Measurements from ENCODE around the gene DAND5.

Gene DAND5

GRCh38 chr19:12987190-12987589 lies 17.8 kb downstream of the DAND5 start:
- no peak for DNase-seq (ENCODE audit: low read depth)
- TF ChIP-seq CTCF (IDR thresholded peaks at IDR 0.05; ENCODE audit: insufficient read depth, low read depth, low read length, missing control alignments): no peak
- H3K4me3 ChIP-seq (ENCODE audit: low read depth, low read length): no peak overlapping the region

GRCh38 chr19:12987781-12988180 lies 18.4 kb downstream of the DAND5 start:
- H3K4me3 ChIP-seq (ENCODE audit: low read depth, low read length): no peak overlapping the region
- no peak for TF ChIP-seq CTCF (IDR thresholded peaks at IDR 0.05; ENCODE audit: insufficient read depth, low read depth, low read length, missing control alignments)
- no peak for DNase-seq (ENCODE audit: low read depth)

- DNase-seq (ENCODE audit: low read depth): no peak
- TF ChIP-seq CTCF (IDR thresholded peaks at IDR 0.05; ENCODE audit: insufficient read depth, low read depth, low read length, missing control alignments): no peak
Measured at GRCh38 chr19:12990431-12990830, 21.1 kb downstream of the DAND5 start.

GRCh38 chr19:12990853-12991252 lies 21.5 kb downstream of the DAND5 start:
- TF ChIP-seq CTCF (IDR thresholded peaks at IDR 0.05; ENCODE audit: insufficient read depth, low read depth, low read length, missing control alignments): no peak
- H3K4me3 ChIP-seq (ENCODE audit: low read depth, low read length): no peak overlapping the region
- DNase-seq (ENCODE audit: low read depth): no peak

More at GRCh38 chr19:12990431-12990830, 21.1 kb downstream of the DAND5 start:
- H3K4me3 ChIP-seq (ENCODE audit: low read depth, low read length): no peak overlapping the region

- no peak for DNase-seq (ENCODE audit: low read depth)
- no peak overlapping the region for H3K4me3 ChIP-seq (ENCODE audit: low read depth, low read length)
- no peak for TF ChIP-seq CTCF (IDR thresholded peaks at IDR 0.05; ENCODE audit: insufficient read depth, low read depth, low read length, missing control alignments)
Measured at GRCh38 chr19:12991296-12991695, 21.9 kb downstream of the DAND5 start.

GRCh38 chr19:12992729-12993128 lies 23.4 kb downstream of the DAND5 start:
- DNase-seq (ENCODE audit: low read depth): no peak
- no peak for TF ChIP-seq CTCF (IDR thresholded peaks at IDR 0.05; ENCODE audit: insufficient read depth, low read depth, low read length, missing control alignments)
- H3K4me3 ChIP-seq (ENCODE audit: low read depth, low read length): no peak overlapping the region

- no peak for DNase-seq (ENCODE audit: low read depth)
- TF ChIP-seq CTCF (IDR thresholded peaks at IDR 0.05; ENCODE audit: insufficient read depth, low read depth, low read length, missing control alignments): no peak
Measured at GRCh38 chr19:12993562-12993961, 24.2 kb downstream of the DAND5 start.

More at GRCh38 chr19:12993562-12993961, 24.2 kb downstream of the DAND5 start:
- H3K4me3 ChIP-seq (ENCODE audit: low read depth, low read length): no peak overlapping the region

All from GM12865 (cell line).